ENCODE results near the gene DLGAP1. TPM values are rescaled to one million over a fixed set of nuclear protein-coding genes. Genes with fewer than 3 reads are reported as not detected.

The DLGAP1 gene
- total and polyA plus RNA-seq, 2 of the 13 experiments (the other 11 are each of a cell fraction or from before 2014, with no cell fraction given), result 0.01 TPM; not detected in 1

DNA sequence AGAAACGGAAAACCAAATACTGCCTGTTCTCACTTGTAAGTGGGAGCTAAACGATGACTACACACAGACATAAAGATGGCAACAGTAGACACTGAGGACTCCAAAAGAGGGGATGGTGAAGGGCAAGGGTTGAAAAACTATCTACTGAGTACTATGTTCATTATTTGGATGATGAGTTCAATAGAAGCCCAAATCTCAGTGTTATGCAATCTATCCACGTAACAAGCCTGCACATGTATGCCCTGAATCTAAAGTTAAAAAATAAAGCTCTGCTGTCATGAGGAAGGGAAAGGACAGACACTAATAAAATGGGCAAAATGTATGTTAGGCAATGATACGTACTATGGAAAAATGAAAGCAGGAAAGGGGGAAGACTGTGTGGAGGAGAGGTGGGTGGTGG, 629.1 kb downstream of the DLGAP1 start (continued):
- TF ChIP-seq BCLAF1 (IDR thresholded peaks at IDR 0.05), result no peak
- TF ChIP-seq ZBTB38 (CRISPR knock-in tag; IDR thresholded peaks at IDR 0.05), result no peak
- no peak for TF ChIP-seq RORA (CRISPR knock-in tag; IDR thresholded peaks at IDR 0.05)

- no peak overlapping the region for H3K9ac ChIP-seq (ENCODE audit: insufficient read depth, low read depth, low read length)
- no peak overlapping the region for H3K4me3 ChIP-seq (replicated peaks in 1 of 3; ENCODE audit: insufficient read depth in 1 of 3, low read depth in 2 of 3, low read length in 3 of 3)
- FAIRE-seq (no peak), ATAC-seq (no peak), DNase-seq (ENCODE audit: low spot score) (no peak)
- peaks cover 0 to 5% of the 10 kb centered on the region in 2 experiments; a peak in 1 of 5 replicates for H3K27me3 ChIP-seq (ENCODE audit: control insufficient read depth in 1 of 2, insufficient read depth in 2 of 2, low read length in 2 of 2)
- ChIA-PET CTCF (ENCODE audit: low intra/inter-chr PET ratio, low total read pairs) (no interaction called here), POLR2A (no interaction called here)
- H2AFZ ChIP-seq (ENCODE audit: low read length), result no peak overlapping the region
- BruUV-seq (replicated peaks), result no TSS peak
- no peaks in the 10 kb centered on the region for H4K20me1 ChIP-seq (ENCODE audit: insufficient read depth, low read length)
- H3K9me3 ChIP-seq (ENCODE audit: low read length), result no peaks in the 10 kb centered on the region
- intact Hi-C loops (cut with micrococcal nuclease; ENCODE audit: unreplicated experiment) (no loop called here), in situ Hi-C loops (cut with HindIII; ENCODE audit: extremely low pct_ligation_motif_present, low pct_unique_long_range_greater_than_20kb) (no loop called here)
- no peak overlapping the region for H3K4me2 ChIP-seq (ENCODE audit: low read depth, low read length)
- H3K4me1 ChIP-seq (ENCODE audit: insufficient read depth, low read length), result no peaks in the 10 kb centered on the region
- H3K79me2 ChIP-seq (ENCODE audit: insufficient read depth, low read length), result no peaks in the 10 kb centered on the region
- no peaks in the 10 kb centered on the region for H3K36me3 ChIP-seq (replicated peaks in 1 of 2; ENCODE audit: control insufficient read depth in 1 of 2, insufficient read depth in 2 of 2, low read length in 2 of 2)
- no peak overlapping the region for H3K27ac ChIP-seq (ENCODE audit: extremely low read length, insufficient read depth, low read length)
- TF ChIP-seq ZNF331 (CRISPR knock-in tag; IDR thresholded peaks at IDR 0.05) (no peak), ZNF296 (CRISPR knock-in tag; conservative IDR thresholded peaks at IDR 0.05) (no peak), ZXDC (CRISPR knock-in tag; IDR thresholded peaks at IDR 0.05) (no peak), DNMT1 (CRISPR knock-in tag; IDR thresholded peaks at IDR 0.05) (no peak), NR2F2 (IDR thresholded peaks at IDR 0.05; ENCODE audit: borderline replicate concordance, low read depth) (no peak), RELA (CRISPR knock-in tag; IDR thresholded peaks at IDR 0.05) (no peak), ETV5 (CRISPR knock-in tag; IDR thresholded peaks at IDR 0.05; ENCODE audit: borderline replicate concordance) (no peak), ZFYVE20 (CRISPR knock-in tag; IDR thresholded peaks at IDR 0.05; ENCODE audit: borderline replicate concordance, low read depth) (no peak), ZNF510 (CRISPR knock-in tag; IDR thresholded peaks at IDR 0.05; ENCODE audit: low read depth) (no peak), THYN1 (CRISPR knock-in tag; IDR thresholded peaks at IDR 0.05; ENCODE audit: borderline replicate concordance, low read depth) (no peak), TFAP4 (IDR thresholded peaks at IDR 0.05; ENCODE audit: borderline replicate concordance, low read depth) (no peak), RARG (CRISPR knock-in tag; IDR thresholded peaks at IDR 0.05; ENCODE audit: low read depth) (no peak), ISL2 (CRISPR knock-in tag; IDR thresholded peaks at IDR 0.05) (no peak), NFIC (IDR thresholded peaks at IDR 0.05; ENCODE audit: low read length) (no peak), SP1 (IDR thresholded peaks at IDR 0.05) (no peak), SP1 (CRISPR knock-in tag; IDR thresholded peaks at IDR 0.05) (no peak)
- TF ChIP-seq, protein P1, sequence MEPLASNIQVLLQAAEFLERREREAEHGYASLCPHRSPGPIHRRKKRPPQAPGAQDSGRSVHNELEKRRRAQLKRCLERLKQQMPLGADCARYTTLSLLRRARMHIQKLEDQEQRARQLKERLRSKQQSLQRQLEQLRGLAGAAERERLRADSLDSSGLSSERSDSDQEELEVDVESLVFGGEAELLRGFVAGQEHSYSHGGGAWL (CRISPR knock-in tag; IDR thresholded peaks at IDR 0.05), result no peak
These were observed 631.0 kb downstream of the DLGAP1 start for GRCh38 chr18:3824101-3824500.

Measured in HepG2 (cell line).